Mesendoderm (in vitro differentiated cells): ENCODE data around the gene RALGPS1.

ENCODE experiments used
- DNase-seq: peaks from one replicate; pipeline ENCODE4 v3.0.0; 2013
- H2AK5ac ChIP-seq: 2 replicates; pipeline ENCODE4 v1.6.1; 2013; ENCODE audit warnings: low read length, inconsistent platforms
- H2BK120ac ChIP-seq: 2 replicates; pipeline ENCODE4 v1.6.1; 2013; ENCODE audit warnings: low read depth, mild to moderate bottlenecking, low read length, moderate library complexity, mixed read lengths
- H2BK15ac ChIP-seq: replicated peaks from 2 replicates; pipeline ENCODE4 v1.6.1; 2013; ENCODE audit warnings: low read depth, mild to moderate bottlenecking, moderate library complexity
- H2BK5ac ChIP-seq: 2 replicates; pipeline ENCODE4 v1.6.1; 2013; ENCODE audit warnings: low read length, inconsistent platforms
- H3K18ac ChIP-seq: 2 replicates; pipeline ENCODE4 v1.6.1; 2013; ENCODE audit warnings: mild to moderate bottlenecking, low read length, mixed read lengths
- H3K23ac ChIP-seq: one replicate; pipeline ENCODE4 v1.6.1; 2013; ENCODE audit warnings: low read length
- H3K27ac ChIP-seq: 2 replicates; pipeline ENCODE4 v1.5.1; 2013; ENCODE audit warnings: low read depth, mild to moderate bottlenecking, inconsistent platforms, low read length, moderate library complexity
- H3K27me3 ChIP-seq: 2 replicates; pipeline ENCODE4 v1.6.1; 2013; ENCODE audit warnings: low read length, control low read depth, mild to moderate bottlenecking, inconsistent platforms; ENCODE audit not compliant: insufficient read depth, poor library complexity
- H3K36me3 ChIP-seq: 2 replicates; pipeline ENCODE4 v1.6.1; 2013; ENCODE audit warnings: low read length, inconsistent platforms; ENCODE audit not compliant: control insufficient read depth, insufficient read depth
- H3K4ac ChIP-seq: one replicate; pipeline ENCODE4 v1.6.1; 2013; ENCODE audit warnings: low read depth, mild to moderate bottlenecking, low read length, moderate library complexity
- H3K4me1 ChIP-seq: 2 replicates; pipeline ENCODE4 v1.6.1; 2013; ENCODE audit warnings: low read depth, low read length, inconsistent platforms; ENCODE audit not compliant: control insufficient read depth
- H3K4me2 ChIP-seq: 2 replicates; pipeline ENCODE4 v1.6.1; 2013; ENCODE audit warnings: low read length
- H3K4me3 ChIP-seq: 2 replicates; pipeline ENCODE4 v1.5.1; 2013; ENCODE audit warnings: mild to moderate bottlenecking, low read length
- H3K56ac ChIP-seq: one replicate; pipeline ENCODE4 v1.6.1; 2013; ENCODE audit warnings: low read length
- H3K79me1 ChIP-seq: 2 replicates; pipeline ENCODE4 v1.6.1; 2013; ENCODE audit warnings: low read length, inconsistent platforms
- H3K79me2 ChIP-seq: 2 replicates; pipeline ENCODE4 v1.6.1; 2013; ENCODE audit warnings: mild to moderate bottlenecking, low read length; ENCODE audit not compliant: control insufficient read depth, insufficient read depth
- H3K9ac ChIP-seq: 2 replicates; pipeline ENCODE4 v1.6.1; 2013; ENCODE audit warnings: low read length, inconsistent platforms
- H4K5ac ChIP-seq: one replicate; pipeline ENCODE4 v1.6.1; 2013; ENCODE audit warnings: low read length
- H4K8ac ChIP-seq: one replicate; pipeline ENCODE4 v1.6.1; 2013; ENCODE audit warnings: low read depth, mild to moderate bottlenecking, control low read depth, low read length, moderate library complexity
- WGBS: extraction: QIAGEN DNeasy Blood & Tissue Kit; methylation state at CpG from one replicate; pipeline ENCODE4 v1.1.7; 2013; ENCODE audit warnings: low lambda C conversion rate, missing lambda C conversion rate; ENCODE audit not compliant: insufficient coverage; ENCODE audit errors: extremely low coverage; 5-methylcytosine and 5-hydroxymethylcytosine counted together

RALGPS1 gene

DNA sequence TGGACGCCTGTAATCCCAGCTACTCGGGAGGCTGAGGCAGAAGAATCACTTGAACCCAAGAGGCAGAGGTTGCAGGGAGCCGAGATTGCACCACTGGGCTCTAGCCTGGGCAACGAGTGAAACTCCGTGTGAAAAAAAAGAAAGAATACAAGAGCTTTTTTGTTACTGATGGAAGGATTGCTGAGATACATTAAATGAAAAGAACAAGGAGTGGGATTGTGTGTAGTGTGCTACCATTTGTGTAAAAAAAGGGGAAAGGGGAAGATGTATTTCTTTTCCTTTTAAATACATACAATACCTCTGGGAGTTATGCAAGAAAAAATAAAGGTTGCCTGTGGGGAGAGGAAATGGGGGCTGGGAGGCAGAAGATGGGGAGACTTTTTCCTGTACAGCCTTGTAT lies 335.3 kb downstream of the RALGPS1 start:
- Histone ChIP-seq H2AK5ac (no peak overlapping the region), H3K4me2 (no peak overlapping the region), H3K27ac (no peak overlapping the region), H3K27me3 (no peaks in the 10 kb centered on the region), H3K4me3 (no peak overlapping the region), H3K4me1 (peaks cover 6% of the 10 kb centered on the region), H3K18ac (no peak overlapping the region), H3K23ac (no peak overlapping the region), H3K36me3 (no peaks in the 10 kb centered on the region), H4K5ac (no peak overlapping the region), H3K4ac (no peak overlapping the region), H2BK5ac (no peak overlapping the region), H3K56ac (no peak overlapping the region), H3K79me2 (no peaks in the 10 kb centered on the region), H4K8ac (no peak overlapping the region), H3K79me1 (no peaks in the 10 kb centered on the region), H3K9ac (no peak overlapping the region), H2BK15ac (no peak overlapping the region), H2BK120ac (no peak overlapping the region)
- DNase-seq = no peak
- no CpG with 5 or more reads among the region's 5 CpGs for WGBS

DNA sequence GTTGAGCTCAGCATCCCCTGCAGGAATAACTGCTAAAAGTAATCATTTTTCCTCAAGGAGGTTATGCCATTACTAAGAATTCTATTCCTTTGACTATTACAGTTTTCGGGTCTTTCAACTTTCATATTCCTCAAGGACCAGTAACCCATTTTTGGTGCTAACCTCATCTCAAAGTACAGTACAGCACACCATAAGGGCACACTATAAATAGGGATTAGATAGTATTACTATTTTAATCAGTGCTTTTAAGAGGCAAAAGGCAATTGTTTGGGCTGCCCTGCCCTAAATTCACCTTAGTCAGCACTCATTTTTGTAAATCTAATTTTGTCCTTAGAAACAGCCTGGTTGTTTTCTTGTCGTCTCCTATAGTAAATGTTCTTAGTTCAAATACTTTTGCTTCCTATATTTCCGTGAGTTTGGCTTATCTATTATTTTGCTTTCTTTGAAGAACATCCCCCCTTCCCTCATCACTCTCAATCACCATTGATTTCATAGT lies 336.4 kb downstream of the RALGPS1 start:
- H3K4me1 ChIP-seq = peaks cover 6% of the 10 kb centered on the region
- H2BK120ac ChIP-seq = no peak overlapping the region
- no peak overlapping the region for H3K23ac ChIP-seq
- no peak overlapping the region for H2BK15ac ChIP-seq
- H4K5ac ChIP-seq = no peak overlapping the region
- H3K4me2 ChIP-seq = no peak overlapping the region
- H3K36me3 ChIP-seq = no peaks in the 10 kb centered on the region
- no peak for DNase-seq
- H3K4ac ChIP-seq = no peak overlapping the region
- H3K18ac ChIP-seq = no peak overlapping the region
- no peak overlapping the region for H2AK5ac ChIP-seq
- no peak overlapping the region for H3K56ac ChIP-seq
- H3K4me3 ChIP-seq = no peak overlapping the region
- WGBS = no CpG with 5 or more reads among the region's 3 CpGs
- H3K9ac ChIP-seq = no peak overlapping the region
- H2BK5ac ChIP-seq = no peak overlapping the region
- no peaks in the 10 kb centered on the region for H3K27me3 ChIP-seq
- no peaks in the 10 kb centered on the region for H3K79me1 ChIP-seq
- no peaks in the 10 kb centered on the region for H3K79me2 ChIP-seq
- no peak overlapping the region for H3K27ac ChIP-seq
- no peak overlapping the region for H4K8ac ChIP-seq

DNA sequence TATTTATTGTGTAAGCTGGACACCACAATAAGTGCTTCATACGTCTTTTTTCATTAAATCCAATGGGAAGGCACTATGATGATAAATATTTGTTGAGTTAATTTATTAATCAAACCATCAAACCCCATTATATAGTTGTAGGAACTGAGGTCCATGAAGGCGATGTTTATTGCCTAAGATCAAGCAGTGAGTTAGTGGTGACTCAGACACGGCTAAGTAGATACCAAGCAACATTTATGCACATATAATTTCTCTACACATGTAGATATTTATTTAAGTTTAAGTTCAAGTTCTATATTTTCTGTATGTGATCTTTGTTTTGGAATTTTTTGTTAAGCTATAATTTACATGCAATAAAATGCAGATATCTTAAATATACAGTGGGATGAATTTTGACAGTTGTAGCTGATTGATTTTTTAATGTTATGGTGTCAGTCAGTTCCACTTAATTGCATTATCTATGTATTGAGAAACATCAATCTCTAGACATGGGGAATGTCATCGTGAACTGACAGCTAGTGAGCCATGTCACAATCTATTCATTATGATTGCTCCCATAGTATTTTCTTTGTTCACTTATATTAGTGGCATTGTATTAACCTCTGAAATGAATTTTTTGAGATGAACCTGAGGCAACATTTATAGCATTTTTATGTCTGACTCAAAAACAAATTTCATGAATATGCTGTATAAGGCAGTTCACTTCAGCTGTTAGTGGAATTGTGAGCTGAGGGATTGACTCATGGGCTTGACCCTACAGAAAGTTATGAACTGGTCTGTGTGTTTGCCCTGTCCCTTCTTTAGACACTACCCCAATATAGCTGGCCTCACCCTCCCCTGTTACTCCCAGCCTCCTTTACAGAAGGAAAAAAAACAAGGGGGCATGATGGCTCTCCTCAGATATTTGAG lies 338.1 kb downstream of the RALGPS1 start:
- Histone ChIP-seq H2AK5ac (no peak overlapping the region), H3K4me1 (peaks cover 6% of the 10 kb centered on the region), H3K4me2 (no peak overlapping the region), H2BK120ac (no peak overlapping the region), H4K5ac (no peak overlapping the region), H3K9ac (no peak overlapping the region), H3K4ac (no peak overlapping the region), H3K27ac (no peak overlapping the region), H2BK15ac (no peak overlapping the region), H3K79me1 (no peaks in the 10 kb centered on the region), H3K56ac (no peak overlapping the region), H3K4me3 (no peak overlapping the region), H3K27me3 (no peaks in the 10 kb centered on the region), H3K23ac (no peak overlapping the region), H2BK5ac (no peak overlapping the region), H3K79me2 (no peaks in the 10 kb centered on the region), H3K36me3 (no peaks in the 10 kb centered on the region), H3K18ac (no peak overlapping the region), H4K8ac (no peak overlapping the region)
- WGBS = no CpG with 5 or more reads among the region's 4 CpGs
- DNase-seq = no peak

DNA sequence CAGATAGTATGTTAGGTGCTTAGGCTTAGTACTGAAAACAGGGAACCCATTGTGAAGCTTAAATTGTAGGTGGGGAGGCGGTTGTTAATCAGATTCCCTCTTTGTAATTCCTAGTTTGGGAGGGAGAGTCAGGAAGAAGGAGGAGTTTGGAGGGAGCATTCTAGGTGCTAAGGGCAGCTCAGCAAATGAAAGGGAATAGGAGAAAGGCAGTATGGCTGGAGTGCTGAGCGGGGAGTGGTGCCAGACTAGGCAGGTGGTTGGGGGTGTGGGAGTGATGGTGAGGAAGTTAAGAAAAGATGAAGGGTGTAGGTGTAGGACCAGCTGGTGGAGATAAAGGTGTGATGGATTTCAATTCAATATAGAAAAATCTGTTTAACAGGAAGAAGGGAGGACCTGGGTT lies 338.9 kb downstream of the RALGPS1 start:
- H3K4me1 ChIP-seq = peaks cover 6% of the 10 kb centered on the region
- H3K79me1 ChIP-seq = no peaks in the 10 kb centered on the region
- H3K27me3 ChIP-seq = no peaks in the 10 kb centered on the region
- H3K27ac ChIP-seq = no peak overlapping the region
- no peaks in the 10 kb centered on the region for H3K36me3 ChIP-seq
- no peak overlapping the region for H3K18ac ChIP-seq
- no peak overlapping the region for H2BK15ac ChIP-seq
- H3K4me2 ChIP-seq = no peak overlapping the region
- no peaks in the 10 kb centered on the region for H3K79me2 ChIP-seq
- H2BK120ac ChIP-seq = no peak overlapping the region
- no peak overlapping the region for H3K56ac ChIP-seq
- no peak overlapping the region for H4K5ac ChIP-seq
- DNase-seq = peak; percentile 28
- H2AK5ac ChIP-seq = no peak overlapping the region
- H2BK5ac ChIP-seq = no peak overlapping the region
- no peak overlapping the region for H3K4ac ChIP-seq
- no peak overlapping the region for H3K23ac ChIP-seq
- no peak overlapping the region for H3K4me3 ChIP-seq
- WGBS = no CpG with 5 or more reads among the region's 2 CpGs
- no peak overlapping the region for H4K8ac ChIP-seq
- no peak overlapping the region for H3K9ac ChIP-seq

DNA sequence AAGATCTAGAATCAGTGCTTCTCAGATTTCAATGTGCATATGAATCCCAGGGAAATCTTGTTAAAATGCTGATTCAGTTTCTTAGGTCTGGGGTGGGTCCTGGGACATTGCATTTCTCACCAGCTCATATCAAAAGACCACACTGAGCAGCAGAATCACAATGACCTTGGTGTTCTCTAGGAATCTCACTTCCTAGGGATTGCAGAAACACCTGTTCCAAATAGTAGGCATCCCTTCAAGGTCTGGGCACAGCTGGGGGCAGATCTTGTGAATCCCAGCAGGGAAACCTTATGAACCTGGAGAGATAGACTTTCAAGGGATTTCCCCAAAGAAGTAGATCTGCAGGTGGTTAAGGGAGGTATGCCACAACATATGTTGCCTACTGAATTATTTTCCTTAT lies 341.1 kb downstream of the RALGPS1 start:
- Histone ChIP-seq H3K23ac (no peak overlapping the region), H3K27me3 (no peaks in the 10 kb centered on the region), H4K8ac (no peak overlapping the region), H3K4me3 (no peak overlapping the region), H2AK5ac (no peak overlapping the region), H3K79me2 (no peaks in the 10 kb centered on the region), H3K4ac (no peak overlapping the region), H3K36me3 (no peaks in the 10 kb centered on the region), H3K56ac (no peak overlapping the region), H2BK15ac (no peak overlapping the region), H4K5ac (no peak overlapping the region), H3K4me1 (peaks cover 6% of the 10 kb centered on the region), H2BK5ac (no peak overlapping the region), H3K4me2 (no peak overlapping the region), H2BK120ac (no peak overlapping the region), H3K18ac (no peak overlapping the region), H3K9ac (no peak overlapping the region), H3K27ac (no peak overlapping the region), H3K79me1 (no peaks in the 10 kb centered on the region)
- DNase-seq = no peak

DNA sequence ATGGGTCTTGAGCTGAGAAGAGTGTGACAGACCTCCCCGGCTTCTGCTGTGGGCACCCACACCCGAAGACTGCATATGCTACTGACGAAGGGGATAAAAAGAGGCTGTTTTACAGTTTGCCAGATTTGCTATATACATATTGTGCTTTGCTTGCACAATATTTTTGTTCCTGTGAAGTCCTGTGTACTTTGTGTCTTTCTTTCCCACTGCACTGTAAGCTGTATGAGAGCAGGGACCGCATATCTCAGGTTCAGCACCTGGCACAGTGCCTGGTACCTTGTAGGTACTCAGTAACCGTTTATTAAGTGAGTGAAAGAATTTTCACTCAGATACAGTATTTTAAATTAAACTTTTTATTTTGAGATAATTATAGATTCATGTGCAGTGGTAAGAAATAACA lies 341.7 kb downstream of the RALGPS1 start:
- Histone ChIP-seq H3K4me2 (no peak overlapping the region), H4K5ac (no peak overlapping the region), H3K23ac (no peak overlapping the region), H2BK15ac (no peak overlapping the region), H3K4me3 (no peak overlapping the region), H3K56ac (no peak overlapping the region), H2AK5ac (no peak overlapping the region), H3K4ac (no peak overlapping the region), H3K4me1 (peaks cover 6% of the 10 kb centered on the region), H3K79me1 (no peaks in the 10 kb centered on the region), H4K8ac (no peak overlapping the region), H3K36me3 (no peaks in the 10 kb centered on the region), H3K27ac (no peak overlapping the region), H3K18ac (no peak overlapping the region), H3K27me3 (no peaks in the 10 kb centered on the region), H2BK5ac (no peak overlapping the region), H3K79me2 (no peaks in the 10 kb centered on the region), H3K9ac (no peak overlapping the region), H2BK120ac (no peak overlapping the region)
- DNase-seq = no peak
- WGBS = no CpG with 5 or more reads among the region's 5 CpGs
